Stimulated activated CD4-positive, alpha-beta T cell treated with anti-CD3 and anti-CD28 coated beads, Interleukin-4, amount 100 ng/mL, for 48 hours (primary cell): ENCODE data around the gene CAV3.
A peak's percentile ranks its signal among the peaks of the same experiment; 100 is the strongest.

ENCODE experiments used
- DNase-seq, 2 donors: peaks; one replicate each; pipeline ENCODE4 v3.0.0-alpha.2; 2020; ENCODE audit warnings: low read depth in 2 of 2

CAV3 gene

DNA sequence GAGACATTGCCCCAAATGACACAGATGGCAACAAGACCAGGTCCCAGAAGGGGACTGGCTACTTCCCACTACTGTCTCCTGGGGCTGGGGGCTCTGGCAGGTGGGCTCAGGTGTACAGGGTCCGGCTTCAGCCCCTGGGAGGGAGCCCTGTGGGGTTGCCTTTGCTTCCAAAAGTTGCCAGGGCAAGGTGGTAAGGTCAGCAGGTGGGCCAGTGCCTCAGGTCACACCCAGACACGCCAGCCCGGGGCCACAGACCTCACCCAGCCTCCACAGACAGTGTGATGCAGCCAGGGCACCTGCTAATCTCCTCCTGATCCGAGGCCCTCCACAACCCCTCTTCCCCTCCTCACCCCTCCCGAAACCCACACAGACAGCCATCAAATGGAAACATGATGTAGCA, 28.3 kb downstream of the CAV3 start:
- DNase-seq: no peak

DNA sequence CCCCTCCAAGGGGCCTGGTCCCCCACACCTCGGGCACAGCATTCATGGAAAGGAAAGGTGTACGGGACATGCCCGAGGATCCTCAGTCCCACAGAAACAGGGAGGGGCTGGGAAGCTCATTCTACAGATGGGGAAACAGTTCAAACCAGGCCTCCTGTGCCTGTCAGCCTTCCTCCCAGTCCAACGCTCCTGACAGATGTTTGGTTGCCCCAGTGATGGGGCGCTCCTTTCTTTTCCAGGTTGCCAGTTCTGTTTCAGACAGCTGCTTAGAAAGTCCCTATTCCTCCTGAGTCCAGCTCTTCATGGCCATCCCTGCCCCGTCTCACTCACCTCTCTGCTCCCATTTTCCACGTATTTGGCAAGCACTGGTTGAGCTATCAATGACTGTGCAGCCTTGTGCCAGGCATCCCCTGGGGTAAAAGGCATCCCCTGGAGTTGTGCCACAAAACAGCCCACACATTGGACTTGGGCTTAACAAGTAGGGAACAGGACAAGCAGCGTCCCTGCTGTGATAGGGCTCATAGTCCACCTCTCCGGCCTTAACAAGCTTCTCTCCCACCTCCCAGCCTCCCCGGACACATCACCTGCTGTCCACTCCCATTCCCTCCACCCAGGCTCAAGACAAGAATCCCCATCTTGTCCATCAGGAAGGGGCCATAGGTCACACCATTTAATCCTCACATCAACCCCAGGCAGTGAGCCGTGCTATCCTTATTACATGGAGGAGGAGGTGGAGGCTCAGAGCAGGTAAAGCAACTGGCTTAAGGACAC, 29.2 kb downstream of the CAV3 start:
- no peak for DNase-seq

DNA sequence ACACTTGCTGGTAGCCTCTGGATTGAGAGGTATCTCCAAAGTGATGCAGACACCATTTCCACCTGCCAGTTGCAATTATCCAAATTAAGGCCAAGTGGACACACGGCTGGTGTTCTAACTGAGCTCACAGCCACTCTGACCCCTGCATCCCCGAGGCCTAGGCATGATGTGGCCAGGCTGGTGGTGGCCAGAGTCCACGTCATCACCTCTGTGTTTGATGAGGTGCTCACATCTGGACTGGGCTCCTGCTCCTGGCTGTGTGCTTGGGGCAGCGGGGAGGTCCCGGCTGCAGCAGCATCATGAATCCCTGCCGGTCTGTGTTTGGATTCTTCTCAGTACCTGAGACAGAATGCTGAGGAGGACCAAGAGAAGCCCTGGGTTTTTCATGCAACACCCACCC, 30.9 kb downstream of the CAV3 start:
- DNase-seq: no peak

DNA sequence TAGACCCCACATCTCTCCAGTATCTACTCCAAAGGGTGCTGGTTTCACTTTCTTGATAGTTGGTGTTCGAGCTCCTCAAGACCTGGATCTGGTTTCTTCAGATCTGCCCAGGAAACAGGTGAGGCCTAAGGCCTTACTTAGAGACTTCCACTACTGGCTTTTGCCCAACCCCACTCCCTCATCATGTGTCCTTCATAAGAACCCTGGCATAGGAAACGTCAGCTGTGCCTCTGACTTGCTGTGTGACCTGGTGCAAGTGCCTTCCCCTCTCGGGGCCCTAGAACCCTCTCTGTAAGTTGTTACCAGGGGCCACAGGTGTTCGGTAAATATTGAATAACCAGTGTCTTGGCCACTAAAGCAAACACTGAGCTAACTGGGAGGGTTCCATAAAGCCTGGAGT, 31.9 kb downstream of the CAV3 start:
- no peak for DNase-seq

DNA sequence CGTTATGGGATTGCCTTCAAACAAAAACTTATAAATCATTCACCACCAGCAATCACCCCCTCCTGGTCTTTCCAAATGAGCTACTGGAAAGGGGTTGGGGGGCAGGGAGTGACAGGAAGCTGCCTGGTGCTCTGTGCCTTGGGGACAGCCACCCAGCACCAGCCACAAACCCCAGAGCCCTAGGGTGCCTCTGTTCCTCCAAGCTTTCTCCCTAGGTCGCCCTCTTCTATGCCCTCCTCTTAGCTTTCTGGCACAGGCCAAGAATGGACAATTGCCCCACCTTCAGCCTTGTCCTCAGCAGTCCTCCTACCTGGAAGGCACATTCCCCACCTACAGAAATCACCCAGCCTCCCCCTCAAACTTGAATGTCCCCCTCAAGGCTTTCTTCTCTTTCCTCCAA, 32.5 kb downstream of the CAV3 start:
- no peak for DNase-seq

DNA sequence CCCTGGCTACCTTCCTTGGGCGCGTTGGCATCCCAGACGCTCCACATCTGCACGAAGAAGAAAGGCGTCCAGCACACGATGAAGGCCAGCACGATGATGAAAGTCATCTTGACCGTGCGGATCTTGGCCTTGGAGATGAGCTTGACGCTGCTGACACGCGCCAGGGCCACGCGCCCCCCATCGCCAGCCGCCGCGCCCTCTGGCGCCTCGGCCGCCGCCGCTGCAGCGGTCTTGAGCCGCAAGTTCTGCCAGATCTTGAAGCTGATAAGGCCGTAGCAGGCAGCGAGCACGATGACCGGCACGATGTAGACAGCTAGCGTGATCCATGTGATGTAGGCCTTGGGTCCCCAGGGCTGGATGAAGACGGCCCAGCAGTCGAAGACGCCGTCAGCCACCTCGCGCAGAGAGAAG, 33.7 kb downstream of the CAV3 start:
- DNase-seq: no peak

DNA sequence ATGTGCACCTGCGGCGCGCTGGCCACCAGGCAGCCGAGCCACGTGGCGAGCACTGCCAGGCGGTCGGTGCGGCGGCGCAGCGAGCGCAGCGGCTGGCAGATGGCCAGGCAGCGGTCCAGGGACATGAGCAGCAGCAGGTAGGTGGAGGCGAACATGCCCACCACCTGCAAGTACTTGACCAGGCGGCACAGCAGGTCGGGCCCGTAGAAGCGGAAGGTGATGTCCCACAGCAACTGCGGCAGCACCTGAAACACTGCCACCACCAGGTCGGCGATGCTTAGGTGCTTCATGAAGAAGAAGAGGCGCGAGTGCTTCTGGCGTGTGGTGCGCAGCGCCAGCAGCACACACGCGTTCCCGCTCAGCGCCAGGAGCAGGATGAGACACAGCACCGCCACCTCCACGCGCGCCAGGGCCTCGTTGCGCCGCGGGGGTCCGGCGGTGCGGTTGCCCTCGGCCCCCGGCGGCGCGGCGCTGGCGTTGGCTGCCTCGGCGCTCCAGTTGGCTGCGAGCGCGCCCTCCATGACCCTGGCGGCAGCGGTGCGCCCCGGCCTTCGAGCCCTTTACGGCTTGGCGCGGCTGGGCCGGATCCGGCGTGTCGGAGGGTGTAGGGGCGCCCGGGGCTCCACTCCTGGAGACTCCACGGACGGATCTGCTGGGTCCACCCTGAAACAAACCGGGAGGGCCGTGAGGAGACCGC, 34.2 kb downstream of the CAV3 start:
- peak in 1 of 2 donors; percentile 16 for DNase-seq

DNA sequence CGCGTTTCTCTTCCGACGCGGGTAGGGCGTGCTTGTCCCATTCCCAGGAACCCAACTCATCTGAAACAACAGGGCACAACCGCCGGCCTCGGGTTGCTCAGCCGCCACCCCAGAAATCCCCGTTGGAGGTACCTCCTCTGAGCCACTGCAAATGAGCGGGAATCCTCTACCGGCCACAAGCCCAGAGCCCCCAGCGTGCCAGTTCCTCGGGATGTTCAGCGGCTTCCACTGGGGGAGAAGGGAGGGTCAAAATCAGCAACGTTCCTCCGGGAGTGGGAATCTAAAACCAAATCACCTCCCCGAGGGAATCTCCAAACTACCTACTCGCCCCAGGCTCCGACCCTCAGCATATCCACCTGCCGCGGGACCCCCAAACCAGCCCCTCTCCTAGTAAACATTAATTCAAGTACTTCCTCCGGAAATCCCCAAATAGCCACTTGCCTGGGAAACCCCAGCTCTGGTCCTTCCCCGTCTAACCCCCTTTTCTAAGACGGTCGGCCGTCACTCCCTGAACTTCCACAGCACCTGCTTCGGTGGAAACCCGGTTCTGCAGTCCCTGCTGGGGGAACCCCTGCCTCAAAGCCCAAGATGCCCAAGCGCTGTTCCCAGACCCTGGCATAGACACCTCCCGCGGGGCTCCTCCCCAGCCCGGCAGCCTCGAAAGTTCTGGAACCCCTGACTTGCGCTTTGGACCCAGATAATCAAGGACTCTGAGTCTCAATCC, 34.9 kb downstream of the CAV3 start:
- no peak for DNase-seq

DNA sequence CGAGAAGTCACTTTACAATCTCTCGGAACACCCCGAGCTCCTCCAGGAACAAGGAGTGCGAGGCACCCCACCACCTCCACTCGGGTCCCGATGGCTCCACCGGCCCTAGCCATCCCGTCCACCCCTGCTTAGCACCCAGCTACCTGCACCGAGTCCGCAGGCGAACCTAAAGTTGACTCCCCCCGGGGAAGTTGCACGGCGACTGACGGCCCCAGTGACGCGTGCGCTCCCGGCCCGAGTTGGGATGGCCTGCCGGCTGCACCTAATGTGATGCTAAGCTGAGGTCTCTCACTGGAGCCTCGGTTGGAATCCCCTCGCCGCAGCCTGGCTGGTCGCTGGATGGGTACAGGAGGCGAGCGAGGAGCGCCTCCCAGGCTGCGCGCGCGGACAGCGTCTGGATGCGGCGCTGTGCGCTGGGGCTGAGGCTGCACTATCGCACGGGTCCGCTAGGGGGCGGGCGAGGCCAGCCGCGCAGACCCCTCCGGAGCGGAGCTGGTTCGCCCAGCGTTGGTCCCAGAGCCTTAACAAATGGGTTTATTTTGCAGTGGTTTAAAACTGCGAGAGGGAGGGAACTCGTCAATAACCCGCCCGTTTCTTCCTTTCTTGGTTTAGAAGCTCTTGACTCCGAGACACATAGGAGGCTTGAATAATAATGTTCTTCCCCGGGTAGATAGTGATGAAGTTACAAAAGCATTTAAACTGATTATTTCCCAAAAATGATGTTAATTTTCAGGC, 35.7 kb downstream of the CAV3 start, which contains the start of gene OXTR:
OXTR (minus strand) TSS at position 526 of the 735 bp plus-strand sequence. CDS start 1,426 bp downstream, outside the sequence.
- peak; percentile 41 to 63 for DNase-seq

DNA sequence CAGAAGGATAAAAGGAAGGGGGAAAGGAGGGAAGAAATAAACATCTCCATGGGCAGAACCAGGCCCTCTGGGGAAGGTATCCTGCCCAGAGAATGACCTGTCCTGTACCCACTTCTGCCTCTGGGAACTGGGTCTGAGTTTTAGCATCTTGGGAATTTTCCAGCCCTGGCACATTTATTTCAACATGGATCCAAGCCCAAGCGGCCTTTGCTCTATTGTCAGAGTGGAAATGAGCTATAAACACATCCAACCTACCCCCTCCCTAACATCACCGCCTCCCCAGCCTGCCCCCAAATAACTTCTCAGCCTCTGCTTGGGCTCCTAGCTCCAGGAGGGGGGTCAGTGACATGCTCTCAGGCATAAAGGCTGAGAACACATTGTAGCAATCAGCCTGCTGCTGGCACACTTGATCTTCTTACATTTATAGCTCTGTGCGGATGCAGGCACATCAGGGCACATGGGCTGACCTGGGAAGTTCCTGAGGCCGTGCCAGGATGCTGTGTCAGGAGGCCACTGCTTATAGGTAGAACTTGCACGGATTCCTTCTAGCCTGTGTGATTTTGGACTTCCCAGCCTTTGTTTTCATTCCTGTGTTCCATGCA, 40.4 kb downstream of the CAV3 start:
- no peak for DNase-seq

DNA sequence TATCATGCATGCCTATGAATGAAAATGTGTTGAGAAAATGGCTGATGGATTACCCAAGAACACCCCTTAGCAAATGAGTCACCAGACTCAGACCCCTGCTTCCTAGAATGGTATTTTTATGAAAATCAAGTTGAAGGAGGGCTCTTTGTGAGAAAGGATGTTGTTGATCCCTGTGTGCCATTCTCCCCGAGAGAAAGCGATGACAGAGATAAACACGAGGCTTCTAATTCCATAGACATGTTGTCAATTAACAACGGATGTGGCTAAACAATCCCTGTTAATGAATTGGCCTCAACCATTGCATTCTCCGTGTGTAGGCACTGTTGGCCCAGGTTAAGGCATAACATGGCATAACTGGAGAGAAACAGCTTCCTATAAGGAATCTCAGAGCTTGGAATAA, 41.6 kb downstream of the CAV3 start:
- DNase-seq: no peak

DNA sequence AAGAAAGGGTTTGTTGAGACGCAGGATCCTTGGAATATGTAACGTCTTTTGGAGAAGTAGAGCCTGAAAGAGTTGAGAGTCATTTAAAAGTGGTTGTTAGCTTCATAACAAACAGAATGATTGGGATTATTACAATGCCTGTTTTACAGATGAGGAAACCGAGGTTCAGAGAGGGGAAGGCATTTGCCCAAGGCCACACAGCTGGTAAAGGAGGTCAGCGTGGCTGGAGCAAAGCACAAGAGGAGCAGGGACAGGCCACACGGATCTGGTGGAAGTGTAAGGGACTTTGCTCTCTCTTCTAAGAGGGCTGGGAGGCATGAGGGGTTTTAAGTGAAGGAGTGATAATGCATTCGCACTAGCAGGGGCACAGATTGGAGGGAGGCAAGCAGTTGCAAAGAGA, 42.0 kb downstream of the CAV3 start:
- no peak for DNase-seq

DNA sequence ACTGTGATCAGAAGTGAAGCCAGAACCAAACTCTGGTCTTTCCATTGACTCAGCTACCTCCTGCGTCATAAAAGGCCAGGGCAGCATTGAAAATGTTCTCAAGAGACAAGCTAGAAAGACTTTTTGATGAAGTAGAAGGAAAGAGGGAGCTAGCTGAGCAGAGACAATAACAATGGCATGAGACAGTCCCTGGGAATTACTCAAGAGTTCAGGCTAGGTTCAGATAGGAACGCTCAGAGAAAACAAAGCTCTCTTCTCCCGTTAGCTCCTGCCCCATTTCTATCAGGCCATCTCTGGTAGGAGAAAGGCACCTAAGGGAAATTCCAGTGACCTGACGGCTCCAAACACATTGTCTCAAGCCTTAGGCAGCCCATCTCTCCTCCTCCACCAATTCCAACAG, 42.8 kb downstream of the CAV3 start:
- DNase-seq: no peak

DNA sequence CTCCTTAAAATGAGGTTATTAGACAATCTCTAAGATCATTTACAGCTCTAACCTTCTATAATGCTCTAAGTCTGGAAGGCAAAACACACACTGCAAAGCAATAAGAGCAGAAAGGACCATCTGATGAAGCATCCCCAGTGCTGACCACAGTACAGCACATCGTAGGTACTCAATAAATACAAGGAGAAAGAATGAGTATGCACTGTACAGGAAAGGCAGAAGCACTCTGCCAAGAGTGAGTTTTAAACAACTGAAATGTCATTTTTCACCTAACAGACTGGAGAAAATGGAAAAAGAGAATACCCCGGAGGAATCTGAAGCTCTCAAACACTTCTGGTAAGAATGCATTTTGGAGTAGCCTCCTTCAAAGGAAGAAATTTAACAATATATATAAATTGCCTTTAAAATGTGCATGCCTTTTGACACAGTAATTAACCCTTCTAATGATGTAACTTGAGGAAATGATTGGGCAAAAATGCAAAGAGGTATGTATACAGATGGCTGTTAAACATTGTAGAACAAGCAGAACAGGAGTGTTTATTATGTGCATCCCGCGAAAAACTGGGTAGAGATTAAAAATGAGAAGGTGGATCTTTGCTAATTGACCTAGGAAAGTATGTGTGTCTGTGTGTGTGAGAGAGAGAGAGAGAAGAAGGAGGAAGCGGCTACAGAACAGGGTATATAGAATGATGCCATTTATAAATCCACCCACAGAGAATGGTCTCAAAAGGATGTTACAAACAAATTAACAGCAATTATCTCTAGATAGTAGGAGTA, 43.8 kb downstream of the CAV3 start:
- DNase-seq: no peak

DNA sequence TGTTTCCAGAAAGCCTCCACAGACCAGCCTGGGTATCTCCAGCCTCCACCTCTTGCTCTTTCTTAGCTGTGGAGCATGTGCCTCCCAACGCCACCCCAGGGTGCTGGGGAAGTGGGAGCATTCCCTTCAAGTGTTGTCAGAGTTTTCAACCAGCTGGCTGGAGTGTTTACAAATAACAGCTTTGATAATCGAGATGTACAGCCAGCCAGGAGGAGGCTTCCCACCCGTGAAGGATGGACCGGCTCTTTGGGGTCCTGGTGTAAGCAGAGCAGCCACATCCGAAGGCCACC, 44.3 kb downstream of the CAV3 start:
- DNase-seq: no peak

DNA sequence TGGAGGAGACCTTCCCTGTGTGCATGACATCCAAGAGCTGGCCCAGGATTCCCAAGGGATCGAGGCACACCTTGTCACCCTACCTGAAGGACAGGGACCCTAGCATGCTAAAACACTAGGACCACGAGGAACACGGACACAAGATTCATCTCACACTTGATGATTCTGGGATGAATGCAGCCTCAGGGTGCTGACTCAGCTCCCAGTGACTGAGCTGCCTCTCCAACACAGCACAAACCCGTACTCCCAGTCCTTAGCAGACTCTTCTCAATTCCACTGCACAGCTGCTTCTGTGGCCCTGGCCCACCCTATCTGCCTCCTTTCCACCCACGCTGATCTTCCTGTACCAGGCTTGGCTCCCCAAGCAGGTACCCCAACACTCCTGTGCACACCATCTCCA, 44.9 kb downstream of the CAV3 start:
- no peak for DNase-seq

DNA sequence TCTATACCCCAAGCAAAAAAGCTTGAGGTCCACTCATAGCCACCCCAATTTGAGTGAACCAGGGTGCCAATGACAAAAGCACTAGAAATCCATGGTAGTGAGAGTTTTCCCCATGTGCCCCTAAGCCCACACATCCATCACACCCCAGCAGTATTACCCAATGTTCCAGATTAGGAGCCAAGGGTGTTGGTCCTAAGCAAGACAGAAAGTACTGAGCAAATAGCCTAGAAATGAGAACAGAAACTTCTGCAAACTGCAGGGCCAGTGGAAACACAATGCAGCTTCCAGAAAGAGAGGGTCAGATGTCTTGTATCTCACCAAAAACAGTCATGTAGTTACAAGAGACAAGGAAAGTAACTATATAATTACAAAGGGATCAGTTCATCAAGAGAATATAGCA, 46.7 kb downstream of the CAV3 start:
- DNase-seq: no peak

DNA sequence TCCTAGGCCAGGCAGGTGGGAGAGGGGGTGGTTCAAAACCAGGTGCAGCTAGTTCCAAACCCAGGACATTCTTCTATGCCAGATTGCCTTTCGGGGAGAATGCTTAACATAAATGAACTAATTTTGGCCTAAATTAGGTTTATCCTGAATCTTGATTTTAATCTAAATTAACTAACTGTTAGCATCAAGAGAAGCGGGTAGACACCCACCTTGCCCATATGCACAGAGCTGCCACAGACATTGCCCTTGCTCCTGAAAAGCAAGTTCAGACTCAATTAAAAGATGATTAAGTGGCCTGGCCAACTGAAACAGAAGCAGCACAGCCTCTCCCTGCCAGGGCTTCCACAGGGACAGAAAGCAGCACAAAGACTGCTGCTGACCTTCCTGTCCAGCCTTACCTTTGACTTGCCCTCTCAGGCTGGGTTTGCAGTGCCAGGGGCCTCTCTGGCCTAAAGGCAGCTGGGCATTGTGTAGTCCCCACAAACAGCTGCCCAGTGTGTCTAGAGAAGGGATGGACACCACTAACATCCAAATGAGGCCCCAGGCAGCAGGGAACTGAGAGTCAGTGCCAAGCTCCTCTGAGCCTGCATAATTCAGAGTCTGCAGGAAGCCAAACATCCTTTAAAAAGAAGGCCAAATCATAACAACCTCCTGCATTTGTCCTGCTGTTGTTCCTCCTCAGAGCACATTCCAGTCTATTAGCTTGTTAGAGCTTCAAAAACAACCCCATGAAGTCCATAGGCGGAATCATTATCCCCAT, 51.3 kb downstream of the CAV3 start:
- no peak for DNase-seq

DNA sequence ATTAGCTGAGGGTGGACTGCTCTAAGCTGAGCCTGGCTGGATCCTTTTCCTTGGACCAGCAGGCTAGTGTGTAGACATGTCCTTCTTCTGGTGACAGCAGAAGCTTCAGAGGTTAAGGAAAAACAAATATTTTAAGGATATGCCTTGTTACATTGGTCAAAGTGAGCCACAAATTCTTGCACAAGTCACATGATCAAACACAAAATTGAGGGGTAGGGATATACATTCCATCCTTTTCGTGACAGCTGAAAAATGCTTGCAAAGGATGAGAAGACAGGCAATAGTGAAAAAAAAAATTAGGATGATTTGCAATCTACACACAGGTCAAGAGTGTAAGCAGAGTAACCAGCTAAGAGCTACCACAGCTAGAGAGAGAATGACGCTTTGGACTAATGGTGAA, 56.9 kb downstream of the CAV3 start:
- DNase-seq: no peak

DNA sequence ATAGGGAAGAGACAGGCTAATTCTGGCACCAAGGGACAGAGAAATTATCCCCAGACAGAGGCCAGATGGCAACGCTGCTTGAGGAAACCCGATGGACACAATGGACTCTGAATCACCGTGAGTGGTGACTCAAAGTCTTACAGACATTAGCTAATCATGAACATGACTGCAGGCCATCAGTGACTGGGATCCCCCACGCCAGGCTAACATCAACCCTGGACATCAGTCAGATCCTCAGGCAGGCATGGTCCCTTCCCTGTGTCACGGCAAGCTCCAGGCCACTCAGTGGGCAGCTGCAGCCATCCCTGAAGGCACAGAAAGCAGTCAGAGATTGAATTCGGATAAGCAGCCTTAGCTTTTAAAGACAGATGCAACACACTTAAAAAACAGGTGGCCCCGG, 59.6 kb downstream of the CAV3 start:
- DNase-seq: no peak
